Muscle layer of duodenum (tissue), 2 donors: Measurements from ENCODE around the gene CDKN1C.

Experiments
- H3K27ac ChIP-seq: one replicate; pipeline ENCODE4 v1.7.0; 2013; ENCODE audit warnings: mild to moderate bottlenecking, low read length
- H3K27me3 ChIP-seq: one replicate; pipeline ENCODE4 v1.7.0; 2013; ENCODE audit warnings: low read depth, mild to moderate bottlenecking, control low read depth, low read length
- H3K36me3 ChIP-seq, 2 donors: one replicate each; pipeline ENCODE4 v1.7.0; 2013; ENCODE audit warnings: low read length in 2 of 2, control low read depth in 1 of 2, mild to moderate bottlenecking in 1 of 2; ENCODE audit not compliant: insufficient read depth in 2 of 2, control insufficient read depth in 1 of 2
- H3K4me1 ChIP-seq, 2 donors: one replicate each; pipeline ENCODE4 v1.7.0; 2013; ENCODE audit warnings: low read length in 2 of 2, mild to moderate bottlenecking in 2 of 2, control low read depth in 1 of 2, moderate library complexity in 1 of 2; ENCODE audit not compliant: insufficient read depth in 2 of 2, control insufficient read depth in 1 of 2
- H3K4me3 ChIP-seq, 2 donors: one replicate each; pipeline ENCODE4 v1.7.0; 2013; ENCODE audit warnings: low read length in 2 of 2, low read depth in 1 of 2, mild to moderate bottlenecking in 1 of 2
- H3K9me3 ChIP-seq, 2 donors: one replicate each; pipeline ENCODE4 v1.7.0; 2013; ENCODE audit warnings: low read length in 2 of 2, control low read depth in 1 of 2, mild to moderate bottlenecking in 1 of 2; ENCODE audit not compliant: control insufficient read depth in 1 of 2
- donor health status: healthy.

CDKN1C gene

GRCh38 chr11:2928605-2929530 lies 43.3 kb upstream of the CDKN1C start, which contains the start of gene PHLDA2:
TSS of gene PHLDA2 (minus strand) at chr11:2929420. CDS start at chr11:2929364, 56 bp downstream.
- Histone ChIP-seq H3K4me3 (peak within 1 kb of the TSS; percentile 53 to 69), H3K4me1 (peaks cover 0 to 25% of the 10 kb centered on the region in 2 donors), H3K36me3 (no peaks in the 10 kb centered on the region), H3K27ac (peak within 1 kb of the TSS; percentile 86), H3K27me3 (no peaks in the 10 kb centered on the region), H3K9me3 (no peaks in the 10 kb centered on the region)

- Histone ChIP-seq H3K9me3 (no peaks in the 10 kb centered on the region), H3K4me1 (peaks cover 0 to 25% of the 10 kb centered on the region in 2 donors), H3K27ac (no peak overlapping the region)
Observed at GRCh38 chr11:2927851-2928604, 42.5 kb upstream of the CDKN1C start.

GRCh38 chr11:2927121-2927800 lies 41.7 kb upstream of the CDKN1C start:
- Histone ChIP-seq H3K27me3 (no peaks in the 10 kb centered on the region), H3K9me3 (no peaks in the 10 kb centered on the region), H3K36me3 (no peaks in the 10 kb centered on the region), H3K4me3 (peak overlapping the region in 1 of 2 donors; percentile 53), H3K4me1 (peaks cover 0 to 25% of the 10 kb centered on the region in 2 donors), H3K27ac (no peak overlapping the region)

More at GRCh38 chr11:2927851-2928604, 42.5 kb upstream of the CDKN1C start:
- no peaks in the 10 kb centered on the region for H3K36me3 ChIP-seq
- H3K4me3 ChIP-seq, result peak overlapping the region; percentile 53 to 69
- H3K27me3 ChIP-seq, result no peaks in the 10 kb centered on the region

- Histone ChIP-seq H3K27me3 (no peaks in the 10 kb centered on the region), H3K4me1 (peaks cover 0 to 25% of the 10 kb centered on the region in 2 donors), H3K4me3 (no peak overlapping the region)
Observed at GRCh38 chr11:2926611-2927051, 41.1 kb upstream of the CDKN1C start.

GRCh38 chr11:2924821-2925675 lies 39.5 kb upstream of the CDKN1C start:
- Histone ChIP-seq H3K4me3 (no peak overlapping the region), H3K27me3 (no peaks in the 10 kb centered on the region), H3K27ac (no peak overlapping the region)

More at GRCh38 chr11:2926611-2927051, 41.1 kb upstream of the CDKN1C start:
- H3K27ac ChIP-seq, result no peak overlapping the region
- no peaks in the 10 kb centered on the region for H3K36me3 ChIP-seq
- no peaks in the 10 kb centered on the region for H3K9me3 ChIP-seq

GRCh38 chr11:2924381-2924780 lies 38.8 kb upstream of the CDKN1C start:
- H3K9me3 ChIP-seq, result no peaks in the 10 kb centered on the region
- no peak overlapping the region for H3K27ac ChIP-seq
- no peak overlapping the region for H3K4me3 ChIP-seq
- no peaks in the 10 kb centered on the region for H3K27me3 ChIP-seq
- H3K4me1 ChIP-seq, result peaks cover 0 to 13% of the 10 kb centered on the region in 2 donors
- H3K36me3 ChIP-seq, result no peaks in the 10 kb centered on the region

More at GRCh38 chr11:2924821-2925675, 39.5 kb upstream of the CDKN1C start:
- Histone ChIP-seq H3K36me3 (no peaks in the 10 kb centered on the region), H3K9me3 (no peaks in the 10 kb centered on the region), H3K4me1 (peaks cover 0 to 19% of the 10 kb centered on the region in 2 donors)

- Histone ChIP-seq H3K27me3 (no peaks in the 10 kb centered on the region), H3K4me1 (peaks cover 0 to 8% of the 10 kb centered on the region in 2 donors), H3K36me3 (no peaks in the 10 kb centered on the region), H3K4me3 (no peak overlapping the region), H3K27ac (no peak overlapping the region), H3K9me3 (no peaks in the 10 kb centered on the region)
Observed at GRCh38 chr11:2923446-2924375, 38.1 kb upstream of the CDKN1C start.

- no peaks in the 10 kb centered on the region for H3K4me1 ChIP-seq
- no peaks in the 10 kb centered on the region for H3K27me3 ChIP-seq
- H3K27ac ChIP-seq, result no peak overlapping the region
- no peak overlapping the region for H3K4me3 ChIP-seq
- no peaks in the 10 kb centered on the region for H3K9me3 ChIP-seq
- H3K36me3 ChIP-seq, result no peaks in the 10 kb centered on the region
Observed at GRCh38 chr11:2922655-2923054, 37.1 kb upstream of the CDKN1C start.

GRCh38 chr11:2921742-2922493 lies 36.3 kb upstream of the CDKN1C start:
- Histone ChIP-seq H3K4me1 (no peaks in the 10 kb centered on the region), H3K9me3 (no peaks in the 10 kb centered on the region), H3K27ac (no peak overlapping the region), H3K36me3 (no peaks in the 10 kb centered on the region), H3K4me3 (no peak overlapping the region), H3K27me3 (no peaks in the 10 kb centered on the region)
